Activated CD4-positive, CD25-positive, alpha-beta regulatory T cell treated with anti-CD3 and anti-CD28 coated beads, Interleukin-2, amount 50 U/mL, for 16 hours (primary cell): Measurements from ENCODE around the gene ESYT1.

Experiments used
- DNase-seq: peaks from one replicate; pipeline ENCODE4 v3.0.0-alpha.2; 2020; ENCODE audit warnings: low read depth, low spot score

The ESYT1 gene

DNA sequence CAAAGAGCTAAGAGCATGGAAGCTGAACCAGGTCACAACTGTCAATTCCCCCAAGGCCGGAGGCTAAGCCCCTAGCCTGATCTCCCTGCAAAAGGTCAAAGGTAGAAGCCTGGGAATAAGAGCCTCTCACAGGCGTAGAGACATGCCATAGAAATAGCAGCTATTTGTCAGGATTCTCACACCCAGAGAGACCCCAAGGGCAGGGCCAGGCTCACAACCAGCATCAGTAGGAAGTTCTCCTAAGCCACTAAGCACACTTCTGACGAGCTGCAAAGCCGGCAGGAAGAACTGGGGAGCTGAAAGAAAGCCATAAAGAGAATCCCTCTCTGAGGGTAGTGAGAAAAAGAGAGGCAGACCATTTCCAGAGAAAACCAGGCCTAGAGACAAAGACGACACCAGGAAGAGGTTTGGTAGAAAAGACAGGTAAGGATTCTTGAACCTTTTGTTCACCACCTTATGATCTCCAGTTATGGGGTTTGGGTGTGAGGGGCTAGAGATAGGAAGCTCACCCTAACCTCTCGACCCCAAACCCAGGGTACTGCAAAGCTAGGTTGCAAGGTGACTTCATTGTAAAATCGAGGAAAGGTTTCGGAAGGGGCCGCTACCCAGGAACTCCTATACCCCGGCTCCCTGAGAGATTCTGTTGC is 60.2 kb downstream of the ESYT1 start:
- no peak for DNase-seq

- no peak for DNase-seq
These were observed 60.7 kb downstream of the ESYT1 start for GRCh38 chr12:56188778-56189098.

DNA sequence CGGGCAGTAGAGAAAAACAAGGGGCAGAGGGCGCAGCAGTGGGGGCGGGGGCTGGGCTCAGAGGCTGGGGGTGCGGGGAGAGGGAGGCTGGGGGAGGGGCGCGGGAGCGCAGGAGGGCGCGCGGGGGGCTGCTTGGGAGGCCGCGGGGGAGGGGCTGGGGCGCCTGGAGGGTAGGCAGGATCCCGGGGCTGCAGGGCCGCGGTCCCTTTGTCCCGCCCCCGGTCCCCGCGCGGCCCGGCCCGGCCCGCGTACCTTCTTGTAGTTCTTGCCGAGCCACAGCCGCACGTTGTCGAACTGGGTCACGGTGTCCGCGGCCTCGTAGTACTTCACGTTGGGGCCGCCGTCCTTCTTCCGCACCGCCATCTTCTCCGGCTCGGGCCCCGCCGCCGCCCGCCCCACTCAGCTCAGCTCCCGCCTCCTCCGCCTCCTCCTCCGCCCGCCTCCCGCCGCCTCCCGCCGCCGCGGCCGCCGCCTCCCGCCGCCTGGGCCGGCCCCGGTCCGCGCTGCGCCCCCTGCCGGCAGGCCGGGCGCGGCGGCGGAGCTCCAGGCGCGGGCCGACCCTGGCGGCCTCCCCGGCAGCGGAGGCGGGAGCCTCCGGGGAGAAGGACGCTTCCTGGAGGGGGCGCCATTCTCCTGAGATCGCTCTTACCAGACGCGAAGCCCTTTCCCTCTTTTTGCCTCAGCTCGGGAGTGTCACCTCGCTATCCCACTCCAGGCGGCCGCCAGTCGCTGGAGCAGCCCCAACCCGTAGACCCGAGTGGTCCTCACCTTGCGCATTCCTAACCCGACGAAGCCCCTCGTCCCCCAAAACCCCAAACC is 61.2 kb downstream of the ESYT1 start, which contains the start of gene SMARCC2:
Gene SMARCC2, minus strand, starts transcription at position 385 of the 819 bp plus-strand sequence. Its CDS starts 22 bp downstream, at position 363.
- DNase-seq = peak; percentile 76

- peak; percentile 54 for DNase-seq
These were observed 62.0 kb downstream of the ESYT1 start for GRCh38 chr12:56189918-56190694.

- DNase-seq = no peak
These were observed 62.7 kb downstream of the ESYT1 start for GRCh38 chr12:56190695-56191155.

DNA sequence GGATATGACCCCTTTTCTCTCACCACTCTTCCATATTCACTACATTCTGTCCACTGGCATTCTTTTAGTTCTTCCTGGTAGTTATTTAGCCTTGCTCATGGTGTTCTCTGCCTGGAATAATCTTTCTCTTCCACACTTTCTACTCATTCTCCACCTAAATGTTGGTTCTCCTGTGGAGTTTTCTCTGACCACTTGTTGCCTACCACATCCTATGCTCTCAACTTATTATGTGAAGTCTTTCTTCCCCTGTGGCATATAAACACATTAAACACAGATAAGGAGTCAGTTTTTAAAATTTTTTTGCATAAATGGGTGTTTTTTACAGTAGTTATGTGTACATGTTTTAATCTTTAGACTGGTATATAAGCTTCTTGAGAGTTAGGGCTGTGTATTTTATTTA is 64.5 kb downstream of the ESYT1 start:
- DNase-seq = no peak

DNA sequence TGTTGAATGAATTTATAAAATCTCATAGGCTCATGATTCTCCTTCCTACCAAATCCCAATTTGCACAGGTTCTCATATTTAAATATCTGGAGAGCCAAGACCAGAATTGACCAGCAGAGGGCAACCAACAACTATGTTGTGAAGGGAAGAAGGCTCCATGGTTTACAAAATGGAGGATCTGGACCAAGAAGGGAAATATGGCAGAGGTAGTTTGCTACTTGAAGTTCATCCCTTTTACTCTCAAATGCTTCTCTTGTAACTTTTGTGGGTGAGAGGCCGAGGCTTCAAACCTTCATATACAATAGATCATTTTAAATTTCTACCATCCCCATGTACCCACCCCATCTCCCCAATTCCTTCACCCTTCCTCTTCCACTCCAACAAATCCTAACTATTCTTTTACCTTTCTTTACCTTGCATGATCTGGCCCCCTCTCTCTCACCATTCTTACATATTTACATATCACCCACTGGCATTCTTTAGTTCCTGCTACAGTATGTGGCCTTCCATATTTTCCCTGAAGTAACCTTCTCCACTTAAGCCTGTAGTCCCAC is 65.0 kb downstream of the ESYT1 start:
- DNase-seq = peak; percentile 69
